ENCODE data around the gene AKR1C1.
"Not testable (repeated sequence)": the region's sequence is repeated elsewhere in the genome, so short reads cannot be mapped to it uniquely, and the experiment has no call there.

The AKR1C1 gene

DNA sequence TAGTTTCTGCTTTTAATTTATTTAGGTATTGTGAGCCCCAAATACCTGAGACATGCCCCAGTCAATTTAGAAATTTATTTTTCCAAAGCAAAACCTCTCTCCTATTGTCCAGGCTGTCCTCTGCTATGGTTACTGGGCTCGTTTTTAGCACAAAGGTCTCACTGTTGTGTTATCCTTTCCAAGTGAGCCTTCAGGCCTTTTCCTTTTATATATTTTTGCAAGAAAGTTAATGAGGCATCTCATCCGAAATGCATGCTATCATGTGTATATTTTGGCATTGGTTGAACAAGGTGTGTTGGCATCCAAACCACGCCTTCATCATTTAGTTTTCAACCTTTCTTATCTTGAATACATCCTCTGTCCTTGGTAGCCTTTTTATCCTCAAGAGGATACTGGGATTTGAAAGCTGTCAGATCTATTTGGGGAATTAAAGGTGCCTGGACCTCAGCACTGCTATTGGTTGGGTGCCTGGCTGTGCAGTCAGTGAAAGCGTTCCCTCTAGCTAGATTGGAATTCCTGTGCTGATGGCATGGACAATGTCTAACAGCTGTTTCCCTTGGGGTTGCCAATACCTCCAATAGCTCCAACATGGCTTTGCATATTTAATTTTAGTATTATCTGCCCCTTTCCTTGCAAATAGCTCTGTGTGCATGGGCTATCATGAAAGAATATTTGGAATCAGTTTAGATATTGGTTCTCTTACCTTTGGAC is 51.1 kb downstream of the AKR1C1 start:
- not testable (repeated sequence) for H3K14ac ChIP-seq (ENCODE audit: low read length); H3K9me3 ChIP-seq (ENCODE audit: insufficient read depth, low read depth, low read length); H4K12ac ChIP-seq (ENCODE audit: low read depth, low read length); H2BK120ac ChIP-seq (ENCODE audit: insufficient read depth, low read length, poor library complexity); H3K9ac ChIP-seq (ENCODE audit: low read length); H2BK12ac ChIP-seq (ENCODE audit: low read length); H3K4me2 ChIP-seq (ENCODE audit: low read length); H2AK5ac ChIP-seq (ENCODE audit: low read length); H3K4me3 ChIP-seq (ENCODE audit: low read depth, low read length); DNase-seq; H2BK5ac ChIP-seq (ENCODE audit: low read depth, low read length, poor library complexity); H3K79me1 ChIP-seq (ENCODE audit: low read length); H3K36me3 ChIP-seq (ENCODE audit: control insufficient read depth in 1 of 2, insufficient read depth in 2 of 2, low read length in 2 of 2); H3K27me3 ChIP-seq (ENCODE audit: insufficient read depth, low read length); H3K23ac ChIP-seq (ENCODE audit: low read length); H2AFZ ChIP-seq (ENCODE audit: insufficient read depth, low read length, poor library complexity); H4K8ac ChIP-seq (ENCODE audit: low read depth, low read length); H3K79me2 ChIP-seq (ENCODE audit: control insufficient read depth, insufficient read depth, low read length, poor library complexity); H4K91ac ChIP-seq (ENCODE audit: low read depth, low read length); H3K4me1 ChIP-seq (ENCODE audit: control insufficient read depth in 1 of 2, insufficient read depth in 2 of 2, low read length in 2 of 2); H3K4ac ChIP-seq (ENCODE audit: low read depth, low read length); H3K18ac ChIP-seq (ENCODE audit: low read length); H3K27ac ChIP-seq (ENCODE audit: low read depth, low read length)
- WGBS (ENCODE audit: extremely low coverage, insufficient coverage, insufficient read length): no CpG with 5 or more reads among the region's 4 CpGs

DNA sequence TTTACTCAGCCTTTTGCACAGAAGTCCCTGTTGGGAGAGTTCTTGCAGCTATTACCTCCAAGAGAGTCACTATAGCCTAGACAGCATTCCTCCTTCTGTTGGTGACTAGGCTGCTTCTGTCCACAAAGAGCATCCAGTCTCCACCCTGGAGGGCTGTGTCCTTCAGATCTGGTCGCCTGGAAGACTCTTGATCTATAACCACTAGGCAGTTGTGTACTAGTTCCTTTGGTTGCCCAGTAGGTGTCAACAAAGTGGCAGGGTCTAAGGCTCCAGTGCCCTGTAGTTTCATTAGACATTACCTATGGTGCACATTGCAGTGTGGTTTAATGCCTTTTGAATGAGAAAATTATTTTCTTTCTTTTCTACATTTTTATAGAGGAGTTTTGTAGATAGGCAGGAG is 51.7 kb downstream of the AKR1C1 start:
- Histone ChIP-seq H2BK12ac (ENCODE audit: low read length) (no peak overlapping the region), H2BK120ac (ENCODE audit: insufficient read depth, low read length, poor library complexity) (no peak overlapping the region), H3K4me2 (ENCODE audit: low read length) (no peak overlapping the region), H3K4me3 (ENCODE audit: low read depth, low read length) (no peak overlapping the region), H3K27ac (ENCODE audit: low read depth, low read length) (no peak overlapping the region), H3K36me3 (ENCODE audit: control insufficient read depth in 1 of 2, insufficient read depth in 2 of 2, low read length in 2 of 2) (no peaks in the 10 kb centered on the region), H3K79me2 (ENCODE audit: control insufficient read depth, insufficient read depth, low read length, poor library complexity) (no peaks in the 10 kb centered on the region), H2AFZ (ENCODE audit: insufficient read depth, low read length, poor library complexity) (no peak overlapping the region), H4K8ac (ENCODE audit: low read depth, low read length) (no peak overlapping the region), H3K23ac (ENCODE audit: low read length) (no peak overlapping the region), H3K9ac (ENCODE audit: low read length) (no peak overlapping the region), H2BK5ac (ENCODE audit: low read depth, low read length, poor library complexity) (no peak overlapping the region), H3K14ac (ENCODE audit: low read length) (no peak overlapping the region), H2AK5ac (ENCODE audit: low read length) (no peak overlapping the region), H3K4me1 (ENCODE audit: control insufficient read depth in 1 of 2, insufficient read depth in 2 of 2, low read length in 2 of 2) (peaks cover 0 to 5% of the 10 kb centered on the region in 2 experiments), H3K9me3 (ENCODE audit: insufficient read depth, low read depth, low read length) (no peaks in the 10 kb centered on the region), H4K12ac (ENCODE audit: low read depth, low read length) (no peak overlapping the region), H3K4ac (ENCODE audit: low read depth, low read length) (no peak overlapping the region), H3K18ac (ENCODE audit: low read length) (no peak overlapping the region), H3K27me3 (ENCODE audit: insufficient read depth, low read length) (no peaks in the 10 kb centered on the region), H3K79me1 (ENCODE audit: low read length) (no peaks in the 10 kb centered on the region), H4K91ac (ENCODE audit: low read depth, low read length) (no peak overlapping the region)
- no CpG with 5 or more reads among the region's 1 CpG for WGBS (ENCODE audit: extremely low coverage, insufficient coverage, insufficient read length)
- no peak for DNase-seq

DNA sequence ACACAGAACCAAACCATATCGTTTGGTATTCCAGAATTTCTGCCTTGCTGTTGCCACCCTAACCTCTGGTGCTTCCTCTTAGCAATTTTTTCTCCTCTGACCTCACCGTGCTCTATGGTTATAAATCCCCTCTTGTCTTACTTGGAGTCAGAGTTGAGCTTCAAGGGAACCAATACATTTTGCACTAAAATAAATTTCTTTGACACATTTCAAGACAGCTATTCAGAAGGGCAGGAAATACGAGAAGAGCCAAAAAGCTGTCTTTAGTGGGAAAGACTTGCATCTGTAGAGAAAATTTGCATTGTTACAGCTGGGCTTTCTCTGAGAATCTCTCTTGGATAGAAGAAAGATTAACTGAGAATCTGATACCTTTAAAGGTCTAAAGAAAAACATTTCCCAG is 54.9 kb downstream of the AKR1C1 start:
- H2BK5ac ChIP-seq (ENCODE audit: low read depth, low read length, poor library complexity): no peak overlapping the region
- WGBS (ENCODE audit: extremely low coverage, insufficient coverage, insufficient read length): no CpG with 5 or more reads among the region's 3 CpGs
- H3K14ac ChIP-seq (ENCODE audit: low read length): no peak overlapping the region
- H4K8ac ChIP-seq (ENCODE audit: low read depth, low read length): no peak overlapping the region
- no peak overlapping the region for H3K23ac ChIP-seq (ENCODE audit: low read length)
- H3K4me2 ChIP-seq (ENCODE audit: low read length): no peak overlapping the region
- H2AFZ ChIP-seq (ENCODE audit: insufficient read depth, low read length, poor library complexity): no peak overlapping the region
- H2BK120ac ChIP-seq (ENCODE audit: insufficient read depth, low read length, poor library complexity): no peak overlapping the region
- H3K9ac ChIP-seq (ENCODE audit: low read length): no peak overlapping the region
- no peaks in the 10 kb centered on the region for H3K79me1 ChIP-seq (ENCODE audit: low read length)
- H3K4ac ChIP-seq (ENCODE audit: low read depth, low read length): no peak overlapping the region
- H3K4me1 ChIP-seq (ENCODE audit: control insufficient read depth in 1 of 2, insufficient read depth in 2 of 2, low read length in 2 of 2): peaks cover 0 to 5% of the 10 kb centered on the region in 2 experiments
- no peaks in the 10 kb centered on the region for H3K9me3 ChIP-seq (ENCODE audit: insufficient read depth, low read depth, low read length)
- H2AK5ac ChIP-seq (ENCODE audit: low read length): no peak overlapping the region
- no peak overlapping the region for H3K18ac ChIP-seq (ENCODE audit: low read length)
- H3K36me3 ChIP-seq (ENCODE audit: control insufficient read depth in 1 of 2, insufficient read depth in 2 of 2, low read length in 2 of 2): no peaks in the 10 kb centered on the region
- H3K27me3 ChIP-seq (ENCODE audit: insufficient read depth, low read length): no peaks in the 10 kb centered on the region
- no peak overlapping the region for H3K27ac ChIP-seq (ENCODE audit: low read depth, low read length)
- H2BK12ac ChIP-seq (ENCODE audit: low read length): no peak overlapping the region
- no peak overlapping the region for H4K12ac ChIP-seq (ENCODE audit: low read depth, low read length)
- no peak overlapping the region for H4K91ac ChIP-seq (ENCODE audit: low read depth, low read length)
- H3K4me3 ChIP-seq (ENCODE audit: low read depth, low read length): no peak overlapping the region
- no peak for DNase-seq
- no peaks in the 10 kb centered on the region for H3K79me2 ChIP-seq (ENCODE audit: control insufficient read depth, insufficient read depth, low read length, poor library complexity)

DNA sequence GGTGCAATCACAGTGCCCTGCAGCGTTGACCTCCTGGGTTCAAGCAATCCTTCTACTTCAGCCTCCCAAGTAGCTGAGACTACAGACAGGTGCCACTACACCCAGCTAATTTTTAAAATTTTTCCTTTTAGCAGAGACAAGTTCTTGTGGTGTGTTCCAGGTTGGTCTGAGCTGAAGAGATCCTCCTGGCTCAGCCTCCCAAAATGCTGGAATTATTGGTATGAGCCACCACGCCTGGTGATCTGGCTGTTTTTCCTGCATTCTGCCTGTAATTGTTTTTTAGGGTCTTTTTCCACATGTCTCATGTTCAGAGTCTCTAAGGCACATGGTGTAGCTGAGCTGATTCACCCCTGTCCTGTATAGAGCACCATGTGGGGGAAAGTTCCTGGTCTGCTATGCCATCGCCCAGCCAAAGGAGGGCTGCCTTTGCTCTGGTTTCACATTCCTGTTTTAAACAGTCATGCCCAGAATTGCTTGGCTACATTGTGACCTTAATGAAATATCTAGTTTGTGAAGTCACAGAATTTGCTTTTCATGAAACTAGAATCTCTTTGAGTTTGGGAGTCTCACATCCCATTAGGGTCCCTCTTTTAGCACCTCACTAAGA is 55.6 kb downstream of the AKR1C1 start:
- not testable (repeated sequence) for H3K23ac ChIP-seq (ENCODE audit: low read length); H3K9ac ChIP-seq (ENCODE audit: low read length); H3K36me3 ChIP-seq (ENCODE audit: control insufficient read depth in 1 of 2, insufficient read depth in 2 of 2, low read length in 2 of 2); H4K8ac ChIP-seq (ENCODE audit: low read depth, low read length); H3K4me3 ChIP-seq (ENCODE audit: low read depth, low read length); H2BK120ac ChIP-seq (ENCODE audit: insufficient read depth, low read length, poor library complexity); H2AFZ ChIP-seq (ENCODE audit: insufficient read depth, low read length, poor library complexity); H3K9me3 ChIP-seq (ENCODE audit: insufficient read depth, low read depth, low read length); H3K4me2 ChIP-seq (ENCODE audit: low read length); H3K27me3 ChIP-seq (ENCODE audit: insufficient read depth, low read length); H3K14ac ChIP-seq (ENCODE audit: low read length); H4K91ac ChIP-seq (ENCODE audit: low read depth, low read length); H3K27ac ChIP-seq (ENCODE audit: low read depth, low read length); H3K79me2 ChIP-seq (ENCODE audit: control insufficient read depth, insufficient read depth, low read length, poor library complexity); H2BK12ac ChIP-seq (ENCODE audit: low read length); H4K12ac ChIP-seq (ENCODE audit: low read depth, low read length); H3K4me1 ChIP-seq (ENCODE audit: control insufficient read depth in 1 of 2, insufficient read depth in 2 of 2, low read length in 2 of 2); H3K4ac ChIP-seq (ENCODE audit: low read depth, low read length); H3K79me1 ChIP-seq (ENCODE audit: low read length); H2BK5ac ChIP-seq (ENCODE audit: low read depth, low read length, poor library complexity); H3K18ac ChIP-seq (ENCODE audit: low read length); H2AK5ac ChIP-seq (ENCODE audit: low read length)
- WGBS (ENCODE audit: extremely low coverage, insufficient coverage, insufficient read length): no CpG with 5 or more reads among the region's 3 CpGs
- DNase-seq: peak in 1 of 2 donors; percentile 25

All from trophoblast cell (in vitro differentiated cells and primary cell).